Activated CD4-positive, alpha-beta T cell treated with anti-CD3 and anti-CD28 coated beads for 4 hours (primary cell): ENCODE measurements around the gene JUN.

Experiments
- DNase-seq, 2 donors: peaks; one replicate each; pipeline ENCODE4 v3.0.0-alpha.2; 2020

The JUN gene

DNA sequence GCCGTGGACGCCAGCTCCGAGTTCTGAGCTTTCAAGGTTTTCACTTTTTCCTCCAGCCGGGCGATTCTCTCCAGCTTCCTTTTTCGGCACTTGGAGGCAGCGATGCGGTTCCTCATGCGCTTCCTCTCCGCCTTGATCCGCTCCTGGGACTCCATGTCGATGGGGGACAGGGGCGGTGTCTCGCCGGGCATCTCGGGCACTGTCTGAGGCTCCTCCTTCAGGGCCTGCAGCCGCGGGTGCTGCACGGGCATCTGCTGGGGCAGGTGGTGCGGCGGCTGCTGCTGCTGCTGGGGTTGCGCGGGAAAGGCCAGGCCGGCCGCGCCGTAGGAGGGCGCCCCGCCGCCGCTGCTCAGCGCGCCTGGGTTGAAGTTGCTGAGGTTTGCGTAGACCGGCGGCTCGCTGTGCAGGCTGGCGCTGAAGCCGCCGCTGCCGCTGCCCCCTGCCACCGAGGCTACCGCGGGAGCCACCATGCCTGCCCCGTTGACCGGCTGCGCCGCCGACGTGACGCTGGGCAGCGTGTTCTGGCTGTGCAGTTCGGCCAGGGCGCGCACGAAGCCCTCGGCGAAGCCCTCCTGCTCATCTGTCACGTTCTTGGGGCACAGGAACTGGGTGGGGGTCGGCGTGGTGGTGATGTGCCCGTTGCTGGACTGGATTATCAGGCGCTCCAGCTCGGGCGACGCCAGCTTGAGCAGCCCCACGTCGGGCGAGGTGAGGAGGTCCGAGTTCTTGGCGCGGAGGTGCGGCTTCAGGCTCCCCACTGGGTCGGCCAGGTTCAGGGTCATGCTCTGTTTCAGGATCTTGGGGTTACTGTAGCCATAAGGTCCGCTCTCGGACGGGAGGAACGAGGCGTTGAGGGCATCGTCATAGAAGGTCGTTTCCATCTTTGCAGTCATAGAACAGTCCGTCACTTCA is 1.4 kb downstream of the JUN start:
- DNase-seq = peak; percentile 48 to 56

DNA sequence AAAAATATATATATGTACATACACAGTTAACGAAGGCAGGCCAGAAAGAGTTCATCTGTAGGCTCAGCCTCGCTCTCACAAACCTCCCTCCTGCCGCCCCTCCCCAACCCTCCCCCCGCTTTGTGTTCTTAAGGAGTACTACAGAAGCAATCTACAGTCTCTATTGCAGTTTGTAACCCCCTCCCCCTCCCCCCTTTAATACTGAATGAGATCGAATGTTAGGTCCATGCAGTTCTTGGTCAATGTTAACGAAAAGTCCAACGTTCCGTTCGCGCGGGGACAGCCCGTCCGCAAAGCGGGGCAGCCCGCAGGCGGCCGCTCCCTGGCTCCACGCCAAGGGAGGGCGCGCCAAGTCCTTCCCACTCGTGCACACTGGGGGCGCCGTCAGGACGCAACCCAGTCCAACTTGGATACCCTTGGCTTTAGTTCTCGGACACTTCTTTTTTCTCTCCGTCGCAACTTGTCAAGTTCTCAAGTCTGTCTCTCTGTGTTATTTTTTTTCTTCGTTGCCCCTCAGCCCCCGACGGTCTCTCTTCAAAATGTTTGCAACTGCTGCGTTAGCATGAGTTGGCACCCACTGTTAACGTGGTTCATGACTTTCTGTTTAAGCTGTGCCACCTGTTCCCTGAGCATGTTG is 2.2 kb downstream of the JUN start:
- DNase-seq = peak; percentile 26 to 31

DNA sequence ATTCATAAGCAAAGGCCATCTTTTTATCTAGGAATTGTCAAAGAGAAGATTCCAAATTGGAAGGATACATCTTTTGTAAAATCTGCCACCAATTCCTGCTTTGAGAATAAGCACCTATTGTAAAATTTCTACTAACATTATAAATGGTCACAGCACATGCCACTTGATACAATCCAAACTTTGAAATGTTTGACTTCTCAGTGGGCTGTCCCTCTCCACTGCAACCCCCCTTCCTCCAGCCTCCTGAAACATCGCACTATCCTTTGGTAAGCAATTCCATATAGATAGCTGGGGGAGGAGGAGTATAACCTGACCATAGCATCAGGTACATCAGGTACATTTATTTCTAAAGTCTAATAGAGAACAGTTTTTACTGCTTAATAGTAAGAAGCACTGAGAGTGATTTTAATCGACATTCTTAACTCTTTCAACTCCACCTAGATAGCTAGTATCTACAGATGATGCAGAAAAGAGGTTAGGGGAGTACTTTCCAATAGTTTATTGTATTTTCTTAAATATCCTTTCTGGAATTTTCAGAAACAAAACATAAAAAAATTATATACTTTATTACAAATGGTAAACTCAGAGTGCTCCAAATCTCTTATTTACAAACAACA is 2.9 kb downstream of the JUN start:
- DNase-seq = no peak

DNA sequence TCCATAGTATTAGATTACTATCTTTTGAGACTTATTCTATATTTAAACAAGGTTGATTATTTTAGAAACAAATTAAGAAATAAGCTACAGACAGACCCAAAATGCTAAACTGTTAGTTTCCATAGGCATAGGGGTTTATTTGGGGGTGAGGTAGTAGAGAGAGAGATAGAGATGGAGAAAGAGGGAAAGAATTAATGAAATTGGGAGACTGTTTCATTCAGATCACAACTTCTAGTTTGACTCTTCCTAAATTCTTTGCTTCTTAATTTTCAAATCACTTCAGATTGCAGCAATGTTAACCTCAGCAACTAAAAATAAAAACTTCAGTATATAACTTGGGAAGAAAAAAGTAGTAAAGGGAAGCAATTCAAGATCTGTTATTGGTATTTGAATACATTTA is 3.4 kb downstream of the JUN start:
- DNase-seq = no peak

DNA sequence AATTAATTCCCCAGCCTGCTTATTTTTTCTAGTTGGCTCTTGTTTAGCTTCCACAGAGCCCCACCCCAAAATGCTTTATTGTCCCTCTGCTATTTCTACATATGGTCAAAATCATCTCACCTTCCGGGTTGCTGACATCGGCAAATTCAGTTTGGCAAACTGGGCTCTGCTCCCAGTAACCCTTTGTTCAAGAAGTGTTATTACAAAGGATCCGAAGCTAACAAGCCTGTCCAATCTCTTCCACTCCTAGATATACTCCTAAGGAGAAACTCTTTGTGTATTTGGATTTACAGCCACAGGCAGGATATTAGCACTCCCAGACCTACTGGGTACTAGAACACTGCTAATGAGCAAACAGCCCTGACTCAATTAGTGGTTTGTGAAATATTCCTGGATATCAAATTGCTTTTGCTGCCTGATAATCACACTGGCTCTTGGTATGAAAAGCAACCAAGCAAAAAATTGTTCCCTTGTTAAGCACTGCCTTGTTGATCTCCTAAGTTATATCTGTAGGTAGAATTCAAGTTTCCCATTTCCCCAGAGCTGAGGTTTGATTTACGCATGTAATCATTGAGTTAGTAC is 4.0 kb downstream of the JUN start:
- DNase-seq = no peak

DNA sequence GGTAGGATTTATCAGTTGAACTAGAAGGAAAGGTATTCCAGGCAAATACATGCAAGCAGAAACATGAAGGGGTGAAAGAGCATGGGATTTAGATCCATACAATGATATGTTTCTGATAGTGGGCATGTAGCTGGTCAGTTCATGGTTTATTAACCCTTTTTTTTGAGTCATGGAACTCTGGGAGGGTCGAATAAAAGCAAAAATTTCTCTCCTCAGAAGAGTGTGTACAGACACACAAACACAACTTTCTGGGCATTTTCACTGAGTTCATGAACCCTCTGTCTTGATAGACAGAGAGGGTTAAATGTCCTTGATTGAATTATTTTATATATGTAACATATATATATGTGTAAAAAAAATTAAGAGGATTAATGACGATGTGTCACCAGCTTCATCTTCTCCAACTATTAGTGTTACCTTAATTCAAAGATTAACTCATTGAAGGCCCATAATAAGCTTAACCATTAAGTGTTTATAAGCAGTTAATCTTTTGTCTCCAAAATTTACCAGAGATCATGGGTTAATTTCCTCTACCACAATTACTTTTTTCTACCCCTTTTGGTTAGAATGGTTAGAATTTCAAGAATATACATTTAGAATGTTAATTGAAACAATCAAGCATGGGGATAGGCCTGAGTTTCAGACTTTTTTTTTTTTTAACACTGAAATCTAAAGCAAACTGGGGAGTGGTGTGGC is 4.6 kb downstream of the JUN start:
- DNase-seq = no peak

DNA sequence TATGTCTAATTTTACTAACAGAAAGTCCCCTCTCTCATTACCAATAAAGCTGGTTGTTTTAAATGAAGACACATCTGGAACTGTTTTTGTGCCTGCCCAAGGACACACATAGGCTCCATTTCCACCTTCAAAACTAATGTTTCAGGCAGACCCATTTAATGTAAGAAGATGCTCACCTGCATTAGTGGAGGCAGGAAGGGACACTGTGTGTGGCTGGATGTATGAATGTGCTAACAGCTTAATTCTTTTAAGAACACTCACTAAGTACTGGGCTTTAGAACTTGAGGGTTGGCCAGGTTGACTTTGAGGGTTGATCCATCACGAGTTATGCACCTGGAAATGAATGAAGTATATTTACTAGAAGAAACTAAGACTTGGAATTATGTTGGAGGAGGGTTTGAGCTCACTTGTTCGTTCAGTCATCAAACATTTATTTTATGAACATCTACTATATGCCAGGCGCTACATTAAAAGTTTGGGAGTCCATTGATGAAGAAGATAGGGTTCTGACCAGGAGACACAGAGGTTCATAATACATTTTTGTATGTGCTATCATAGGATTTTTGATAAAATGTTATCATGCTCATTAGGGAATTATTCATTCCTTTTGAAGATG is 5.4 kb downstream of the JUN start:
- no peak for DNase-seq

DNA sequence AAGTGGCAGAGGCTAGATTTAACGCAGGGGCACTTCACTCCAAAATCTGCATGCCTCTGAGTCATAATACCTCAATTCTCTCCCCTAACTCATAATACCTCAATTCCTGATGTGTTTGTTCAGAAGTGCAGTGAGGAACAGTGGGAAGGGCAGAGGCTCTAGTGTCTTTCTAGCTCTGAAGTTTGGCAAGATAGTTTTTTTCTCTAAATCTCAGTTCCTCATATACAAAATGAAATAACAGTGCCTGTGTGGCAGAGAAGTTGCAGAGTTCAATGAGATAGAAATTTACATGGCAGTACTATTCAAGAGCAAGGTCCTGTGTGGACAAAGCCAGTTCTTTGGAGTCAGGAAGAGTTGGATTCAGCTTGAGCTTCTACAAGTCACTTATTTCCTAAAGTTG is 9.8 kb downstream of the JUN start:
- DNase-seq = no peak

DNA sequence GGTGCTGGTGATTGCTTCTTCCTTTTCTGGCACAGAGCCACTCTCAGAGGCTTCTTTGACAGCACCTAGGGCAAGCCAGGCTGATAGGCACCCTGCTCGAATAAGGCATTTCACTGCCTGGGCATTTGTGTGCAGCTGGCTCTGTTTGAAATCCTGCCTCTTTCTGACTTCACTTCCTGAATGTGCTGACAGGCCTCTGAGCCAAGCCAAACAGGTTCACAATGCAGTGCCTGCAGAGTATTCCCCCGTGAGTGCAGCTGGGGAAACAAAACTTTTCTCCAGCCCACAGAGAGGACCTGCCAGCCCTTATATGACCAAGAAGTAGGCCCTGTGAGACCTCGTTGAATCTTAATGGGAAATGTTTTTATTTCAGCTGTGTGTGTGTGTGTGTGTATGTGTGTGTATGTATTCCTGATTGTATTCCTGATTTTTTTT is 10.4 kb downstream of the JUN start:
- DNase-seq = no peak

DNA sequence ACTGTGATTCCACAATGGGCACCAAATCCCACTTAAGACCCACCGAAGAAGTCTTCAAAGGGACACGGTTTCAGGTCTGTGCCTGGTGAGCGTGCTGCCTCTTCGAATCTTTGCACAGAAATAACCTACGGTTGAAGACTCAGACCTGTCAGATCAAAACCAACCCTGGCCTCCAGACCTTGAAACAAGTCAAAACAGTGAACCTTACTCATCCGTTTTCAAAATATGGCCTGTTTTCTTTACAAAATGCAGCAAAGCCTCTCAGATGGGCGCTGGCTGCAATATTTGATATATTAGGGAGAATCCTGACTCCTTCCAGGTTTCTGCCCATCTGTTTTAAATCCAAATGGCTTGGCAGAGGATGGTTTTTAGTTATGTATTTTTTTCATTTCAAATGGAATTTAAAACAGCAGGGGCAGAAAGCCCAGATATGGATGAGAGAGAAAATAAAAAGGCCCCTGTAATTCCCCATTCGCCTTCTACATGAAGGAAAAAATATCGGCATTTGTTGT is 14.0 kb downstream of the JUN start:
- DNase-seq = no peak

DNA sequence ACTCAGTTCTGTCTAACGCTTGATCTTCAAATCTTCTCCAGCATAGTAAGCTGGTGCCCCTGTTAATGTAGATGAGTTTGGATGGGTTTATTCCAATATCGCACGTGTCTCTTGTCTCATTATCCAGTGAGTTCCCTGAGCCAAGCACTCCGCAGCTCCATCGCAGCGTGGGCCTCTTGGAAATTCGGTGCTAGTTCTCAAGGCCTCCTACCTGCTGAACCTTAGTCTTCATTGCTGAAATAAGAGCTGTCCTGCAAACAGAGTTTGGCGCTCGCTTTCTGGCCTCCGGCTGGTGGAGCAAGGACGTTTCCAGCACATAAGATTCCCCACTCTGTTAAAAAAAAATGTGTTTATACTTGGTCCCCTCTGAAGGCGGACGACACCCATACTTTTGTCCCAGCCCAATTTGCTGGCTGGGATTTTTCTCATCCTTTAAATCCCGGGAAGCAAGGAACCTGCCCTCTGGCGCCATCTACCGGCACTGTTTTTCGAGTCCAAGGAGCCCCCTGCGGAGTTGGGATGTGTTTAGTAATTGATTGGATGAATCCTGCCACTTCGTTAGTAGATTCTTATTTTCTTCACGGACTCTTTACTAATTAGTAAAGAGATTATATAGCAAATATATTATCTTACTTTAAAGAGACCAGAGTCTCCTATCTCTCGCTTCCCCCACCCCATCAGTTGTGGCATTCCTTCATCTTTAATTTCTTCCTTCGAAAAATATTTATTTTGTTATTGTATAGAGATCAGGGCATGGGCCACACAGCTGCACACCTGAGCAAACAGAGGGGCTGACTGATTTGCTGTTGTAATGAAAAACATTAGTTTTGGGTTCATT is 14.7 kb downstream of the JUN start:
- DNase-seq = peak; percentile 35 to 45

DNA sequence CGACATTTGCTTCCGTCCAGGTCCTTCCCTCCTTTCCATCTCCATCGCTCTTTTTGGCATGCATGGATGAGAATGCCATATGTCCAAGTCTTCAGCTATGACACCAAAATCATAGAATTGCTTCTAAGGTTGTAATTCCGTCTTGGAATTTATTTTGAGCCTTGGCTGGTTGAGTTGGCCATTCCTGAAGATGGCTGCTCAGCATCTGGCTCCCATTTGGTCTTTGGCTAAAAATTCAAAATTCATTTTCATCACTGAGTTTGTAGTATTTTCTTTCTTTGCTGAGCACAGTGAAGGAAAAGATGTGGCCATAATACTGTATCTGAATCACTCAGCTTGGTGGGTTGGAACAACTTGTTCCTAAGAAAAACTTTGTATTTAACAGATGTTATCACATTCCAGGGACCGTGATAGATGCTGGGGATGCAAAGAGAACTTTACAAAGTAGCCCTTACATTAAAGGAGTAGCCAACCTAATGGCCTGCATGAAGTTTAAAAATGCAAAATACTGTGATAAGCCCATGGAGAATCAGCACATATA is 15.6 kb downstream of the JUN start:
- no peak for DNase-seq

DNA sequence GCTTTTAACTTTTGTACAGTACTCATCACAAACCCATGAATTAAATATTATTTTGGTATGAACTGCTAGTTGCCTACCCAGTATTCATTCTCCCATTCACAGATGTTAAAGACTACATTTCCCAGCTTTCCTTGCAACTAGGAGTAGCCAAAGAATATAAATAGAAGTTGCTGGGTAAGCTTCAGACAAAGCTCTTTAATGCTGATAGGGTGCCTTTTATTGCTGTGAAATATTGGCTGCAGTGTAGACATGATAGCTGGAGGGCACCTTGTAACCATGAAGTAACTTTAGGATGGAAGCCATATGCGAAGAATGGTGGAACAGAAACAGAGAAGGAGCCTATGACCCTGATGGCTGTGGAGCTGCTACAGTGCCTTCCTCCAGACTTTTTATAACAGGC is 16.7 kb downstream of the JUN start:
- no peak for DNase-seq

DNA sequence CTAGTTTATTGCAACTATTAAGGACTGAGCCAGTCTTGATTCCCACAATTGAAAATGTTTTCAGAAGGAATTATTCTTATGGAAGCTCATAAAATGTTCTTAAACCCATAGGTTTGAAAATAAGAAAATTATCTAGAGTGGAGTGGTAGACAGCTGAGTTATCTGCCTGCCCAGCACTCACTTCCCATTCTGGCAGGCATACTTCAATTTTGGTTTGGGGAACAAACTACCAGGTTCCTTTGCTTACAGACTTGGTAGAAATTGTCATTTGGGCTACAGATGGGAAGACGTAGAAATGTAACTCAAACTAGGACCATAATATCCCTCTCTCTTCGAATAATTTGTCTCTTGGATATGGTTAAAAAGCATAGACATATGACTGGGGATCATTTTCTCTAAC is 18.4 kb downstream of the JUN start:
- DNase-seq = no peak

DNA sequence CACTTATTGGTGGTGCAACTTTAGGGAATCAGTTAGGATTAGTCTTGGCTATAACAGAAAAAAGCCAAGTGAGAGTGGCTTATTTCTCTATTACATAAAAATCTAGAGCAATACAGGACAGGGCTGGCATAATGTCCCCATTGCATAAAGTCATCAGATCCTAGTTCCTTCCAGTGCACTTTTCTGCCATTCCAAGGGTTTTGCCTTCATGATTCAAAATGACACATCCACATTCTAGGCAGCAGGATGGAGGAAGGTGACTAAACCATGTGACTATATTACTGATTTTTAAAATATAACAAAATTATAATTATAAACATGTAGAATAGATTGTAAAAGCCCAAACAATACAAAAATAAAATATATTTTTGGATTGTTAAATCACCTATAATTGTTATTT is 18.8 kb downstream of the JUN start:
- DNase-seq = no peak

DNA sequence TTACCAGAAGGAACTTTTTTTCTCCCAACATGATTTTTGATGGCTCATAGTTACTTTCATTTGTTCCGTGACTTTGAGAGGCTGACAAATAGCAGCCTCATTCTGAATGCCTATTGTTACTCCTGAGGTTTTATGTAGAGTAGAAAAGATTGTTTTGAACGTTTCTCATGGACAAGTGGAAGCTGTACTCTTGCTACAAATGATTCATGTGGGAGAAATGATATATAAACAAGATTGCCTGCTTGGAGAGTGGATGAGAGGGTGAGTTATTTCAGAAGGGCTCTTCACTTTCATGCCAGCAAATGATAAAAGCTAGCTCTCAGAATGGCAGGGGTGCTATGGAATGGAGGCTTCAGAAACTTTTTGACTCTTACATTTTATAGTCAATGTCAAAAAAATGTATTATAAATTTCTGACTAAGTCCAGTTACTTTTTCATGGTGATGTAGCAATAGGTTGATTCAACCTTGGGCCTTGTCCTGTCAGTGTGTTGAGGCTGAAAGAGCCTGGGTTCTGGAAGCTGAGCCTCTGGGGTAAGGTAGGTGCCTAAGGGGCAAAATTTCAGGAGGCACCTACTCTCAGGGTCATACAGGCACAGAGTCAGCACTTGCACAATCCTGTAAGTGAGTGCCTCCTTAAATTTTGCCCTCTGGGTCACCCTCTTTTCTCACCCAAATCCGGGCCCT is 19.4 kb downstream of the JUN start:
- DNase-seq = no peak

DNA sequence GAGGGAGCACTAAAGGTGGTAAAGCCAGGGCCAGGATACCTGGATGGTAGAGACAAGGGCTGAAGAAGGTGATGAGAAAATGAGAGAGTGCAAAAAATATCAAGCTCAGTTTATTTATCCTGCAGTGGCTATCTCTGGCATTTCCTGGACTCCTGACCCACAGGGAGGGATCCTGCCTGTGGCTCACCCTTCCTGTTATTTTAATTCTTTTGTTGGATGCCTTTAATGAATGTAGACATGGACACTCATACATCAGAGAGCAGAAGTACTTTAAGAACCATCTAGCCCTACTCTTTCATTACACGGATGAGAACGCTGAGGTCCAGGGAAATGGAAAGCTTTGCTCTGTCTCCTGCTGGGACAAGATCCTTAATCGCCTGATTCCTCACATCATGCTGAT is 20.6 kb downstream of the JUN start:
- no peak for DNase-seq

DNA sequence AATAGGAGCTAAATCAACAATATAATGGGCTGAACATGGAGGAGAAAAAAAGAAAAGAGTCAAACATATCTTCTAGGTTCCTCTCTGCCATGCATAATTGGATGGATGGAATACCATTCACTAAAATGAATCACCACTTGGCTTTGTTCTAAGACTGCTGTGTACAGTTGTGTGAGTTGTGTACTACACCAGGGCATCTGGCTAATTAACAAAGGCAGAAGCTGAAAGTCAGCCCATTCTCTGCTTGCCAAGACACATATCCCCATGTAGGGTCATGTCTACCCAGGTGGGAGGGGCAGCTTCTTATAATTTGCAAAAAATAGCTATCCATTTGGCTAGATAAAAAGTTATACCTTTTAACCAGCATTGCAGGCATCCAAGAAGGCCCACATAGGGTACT is 21.0 kb downstream of the JUN start:
- DNase-seq = no peak

DNA sequence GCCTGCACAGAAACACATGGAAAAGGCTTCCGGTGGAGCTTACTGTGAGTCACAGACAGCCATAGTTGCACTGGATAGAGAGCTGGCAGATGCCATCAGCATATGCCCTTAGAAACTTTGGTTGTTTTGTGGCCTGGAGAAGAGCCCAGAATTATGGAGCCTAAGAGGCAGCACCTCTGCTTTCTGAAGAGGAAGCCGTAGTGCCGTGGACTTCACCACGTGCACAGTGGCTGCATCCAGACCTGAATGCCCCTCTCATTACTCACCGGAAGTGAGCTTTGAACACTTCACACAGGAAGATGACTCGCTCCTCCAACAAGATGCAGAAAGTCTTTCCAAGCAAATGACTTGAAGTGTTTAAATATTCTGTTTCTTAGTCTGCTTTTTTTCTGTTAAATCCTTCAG is 28.4 kb downstream of the JUN start:
- DNase-seq = peak; percentile 37 to 42

DNA sequence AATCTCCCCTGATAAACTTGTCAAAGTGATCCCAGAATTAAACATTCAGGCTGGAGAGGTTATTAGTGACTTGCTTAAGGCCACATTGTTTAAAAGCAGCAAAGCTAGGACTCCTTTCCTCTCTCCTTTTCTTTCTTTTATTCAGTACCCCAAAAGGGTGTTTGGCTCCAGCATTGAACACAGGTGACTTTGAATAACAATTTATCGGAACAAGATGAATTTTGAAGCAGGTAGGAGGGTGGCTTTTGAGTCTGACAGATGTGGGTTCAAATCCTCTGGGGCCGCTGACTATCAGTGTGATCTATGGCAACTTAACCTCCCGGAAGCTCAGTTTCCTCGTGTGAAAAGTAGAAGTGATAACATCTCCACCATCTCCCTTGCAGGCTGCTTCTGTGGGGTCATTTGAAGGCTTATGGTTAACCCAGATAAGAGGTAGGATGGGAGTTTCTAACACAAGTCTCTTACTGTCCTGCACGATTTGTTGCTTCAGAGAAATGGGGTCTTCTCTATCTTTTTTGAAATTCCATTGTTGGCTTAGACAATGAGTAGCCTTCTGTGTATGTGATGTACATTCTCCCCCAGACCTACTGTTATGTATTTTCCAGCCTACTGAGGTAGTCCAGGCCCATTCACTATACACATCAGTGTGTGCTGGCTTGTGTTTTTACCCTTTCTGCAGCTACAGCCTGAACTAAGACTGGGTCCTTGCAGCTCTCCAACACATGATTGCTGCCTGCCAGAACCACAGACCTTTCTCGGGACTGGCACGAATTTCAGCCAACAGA is 29.0 kb downstream of the JUN start:
- peak; percentile 5 for DNase-seq
